Breast epithelium (tissue), 4 donors: ENCODE results near the gene MT1F. TPM values are rescaled to one million over a fixed set of nuclear protein-coding genes. Genes with fewer than 3 reads are reported as not detected.
A peak's percentile ranks its signal among the peaks of the same experiment; 100 is the strongest.
"Not testable (repeated sequence)": the region's sequence is repeated elsewhere in the genome, so short reads cannot be mapped to it uniquely, and the experiment has no call there.

Experiments used
- DNase-seq, 2 donors: peaks; one replicate each; pipeline ENCODE4 v3.0.0-alpha.2; 2019; ENCODE audit warnings: low spot score in 2 of 2
- H3K27ac ChIP-seq, 2 donors: fragments of 200-600 bp; sonication (generic) in 1 of 2; one replicate each; pipeline ENCODE4 v1.5.1; 2016 to 2019; ENCODE audit warnings: mild to moderate bottlenecking in 1 of 2
- H3K27me3 ChIP-seq, 2 donors: fragments of 200-600 bp; sonication (generic) in 1 of 2; one replicate each; pipeline versions ENCODE4 v1.5.1 to v1.6.0; 2017 to 2019; ENCODE audit warnings: control low read depth in 1 of 2, mild to moderate bottlenecking in 1 of 2
- H3K36me3 ChIP-seq: fragments of 200-600 bp; one replicate; pipeline ENCODE4 v1.5.1; 2019
- H3K4me1 ChIP-seq, 2 donors: fragments of 200-600 bp; sonication (generic); one replicate each; pipeline ENCODE4 v1.5.1; 2016 to 2019; ENCODE audit warnings: control low read depth in 1 of 2
- H3K4me3 ChIP-seq, 3 donors: fragments of 200-600 bp; sonication (generic); 1 replicate in 2 of 3; 2 replicates in 1 of 3; pipeline ENCODE4 v1.5.1; 2016 to 2019; ENCODE audit warnings: mild to moderate bottlenecking in 3 of 3, moderate library complexity in 2 of 3
- H3K9me3 ChIP-seq, 2 donors: fragments of 200-600 bp; sonication (generic) in 1 of 2; one replicate each; pipeline ENCODE4 v1.5.1; 2016 to 2019; ENCODE audit warnings: control low read depth in 1 of 2
- POLR2A ChIP-seq: fragments of 450-650 bp; IDR thresholded peaks from one replicate; pipeline ENCODE4 v1.6.1; 2016; ENCODE audit warnings: antibody characterized with exemption, mild to moderate bottlenecking, moderate library complexity
- POLR2AphosphoS5 ChIP-seq, 3 donors: sonication (generic); formaldehyde crosslinking; IDR thresholded peaks; one replicate each; pipeline ENCODE4 v1.6.1; 2017; ENCODE audit warnings: antibody characterized with exemption in 3 of 3
- intact Hi-C: fragments of 100-400 bp; cut with DNase I; formaldehyde crosslinking; loops from one replicate; pipeline ENCODE4 v1.15.1; 2023; ENCODE audit warnings: low total_unique reads
- total RNA-seq, 3 donors: library from RNA; depleted of rRNA; stranded (reverse); fragments of >200 nt; gene quantifications; one replicate each; pipeline ENCODE4 v1.1.0, GENCODE V29; 2016
- TF ChIP-seq, protein P1 (sequence below), 3 donors: fragments of 450-650 bp; IDR thresholded peaks; one replicate each; pipeline ENCODE4 v1.5.1; 2016 to 2017; ENCODE audit warnings: antibody characterized with exemption in 3 of 3, mild to moderate bottlenecking in 3 of 3, moderate library complexity in 3 of 3

Gene MT1F
- total RNA-seq, 3 donors from 2014 or later: 9.1 to 34.0 (median 12.1) TPM

DNA sequence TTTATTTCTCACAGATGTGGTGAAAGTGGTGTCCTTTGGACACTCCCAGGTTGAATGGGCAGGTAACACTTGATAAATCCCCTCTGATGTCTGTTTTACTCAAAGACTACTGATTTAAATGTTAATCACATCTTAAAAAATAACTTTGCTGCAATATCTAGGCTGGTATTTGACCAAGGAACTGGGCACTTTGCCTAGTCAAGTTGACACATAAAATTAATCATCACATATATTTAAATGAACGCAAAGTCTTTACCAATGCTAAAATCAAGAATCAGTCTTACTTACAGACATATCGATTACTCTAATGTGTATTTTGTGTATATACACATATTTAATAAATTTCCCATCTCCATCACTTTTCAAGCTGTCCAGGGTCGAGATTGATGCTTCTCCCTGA lies 42.4 kb upstream of the MT1F start:
- H3K27ac ChIP-seq: no peak overlapping the region
- no peak for TF ChIP-seq POLR2A
- TF ChIP-seq, protein P1, sequence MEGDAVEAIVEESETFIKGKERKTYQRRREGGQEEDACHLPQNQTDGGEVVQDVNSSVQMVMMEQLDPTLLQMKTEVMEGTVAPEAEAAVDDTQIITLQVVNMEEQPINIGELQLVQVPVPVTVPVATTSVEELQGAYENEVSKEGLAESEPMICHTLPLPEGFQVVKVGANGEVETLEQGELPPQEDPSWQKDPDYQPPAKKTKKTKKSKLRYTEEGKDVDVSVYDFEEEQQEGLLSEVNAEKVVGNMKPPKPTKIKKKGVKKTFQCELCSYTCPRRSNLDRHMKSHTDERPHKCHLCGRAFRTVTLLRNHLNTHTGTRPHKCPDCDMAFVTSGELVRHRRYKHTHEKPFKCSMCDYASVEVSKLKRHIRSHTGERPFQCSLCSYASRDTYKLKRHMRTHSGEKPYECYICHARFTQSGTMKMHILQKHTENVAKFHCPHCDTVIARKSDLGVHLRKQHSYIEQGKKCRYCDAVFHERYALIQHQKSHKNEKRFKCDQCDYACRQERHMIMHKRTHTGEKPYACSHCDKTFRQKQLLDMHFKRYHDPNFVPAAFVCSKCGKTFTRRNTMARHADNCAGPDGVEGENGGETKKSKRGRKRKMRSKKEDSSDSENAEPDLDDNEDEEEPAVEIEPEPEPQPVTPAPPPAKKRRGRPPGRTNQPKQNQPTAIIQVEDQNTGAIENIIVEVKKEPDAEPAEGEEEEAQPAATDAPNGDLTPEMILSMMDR (IDR thresholded peaks at IDR 0.05): no peak
- TF ChIP-seq POLR2AphosphoS5 (IDR thresholded peaks at IDR 0.05): no peak
- peaks cover 6 to 8% of the 10 kb centered on the region in 2 donors for H3K4me1 ChIP-seq
- no peaks in the 10 kb centered on the region for H3K36me3 ChIP-seq
- H3K27me3 ChIP-seq: no peaks in the 10 kb centered on the region
- no peak overlapping the region for H3K4me3 ChIP-seq
- H3K9me3 ChIP-seq: no peaks in the 10 kb centered on the region
- no peak for DNase-seq
- intact Hi-C loops: no loop called here

DNA sequence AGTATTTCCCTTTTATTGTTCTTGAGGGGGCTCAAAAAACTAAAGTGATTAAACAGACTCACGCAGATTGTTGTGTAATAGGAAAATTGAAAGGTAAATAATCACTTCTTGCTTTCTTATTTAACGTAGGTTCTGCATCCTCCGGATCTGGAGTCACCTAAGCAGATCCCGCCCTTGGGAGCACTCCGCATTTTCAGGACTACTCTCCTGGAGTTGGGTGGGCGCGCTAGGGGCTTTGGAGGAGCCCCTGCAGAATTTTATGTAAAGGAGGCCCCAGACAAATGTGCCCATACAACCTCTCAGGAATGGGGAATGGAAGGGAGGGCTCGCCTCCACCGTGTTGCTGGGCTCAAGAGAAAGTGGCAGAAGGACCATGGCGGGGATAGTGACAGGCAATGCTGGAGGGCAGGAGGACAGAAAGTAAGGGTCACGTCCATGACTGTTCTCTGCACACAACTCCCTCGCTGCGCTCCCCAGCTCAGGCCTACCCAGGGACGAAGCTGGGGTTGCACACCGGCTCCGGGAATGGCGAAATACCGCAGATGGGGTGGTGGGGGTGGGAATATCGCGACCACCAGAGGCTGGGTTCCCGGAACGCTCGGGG lies 41.0 kb upstream of the MT1F start:
- Histone ChIP-seq H3K27ac (peak overlapping the region; percentile 71 to 72), H3K4me3 (peak overlapping the region; percentile 36 to 63 (median 47)), H3K4me1 (no peaks in the 10 kb centered on the region), H3K36me3 (no peaks in the 10 kb centered on the region), H3K9me3 (no peaks in the 10 kb centered on the region), H3K27me3 (no peaks in the 10 kb centered on the region)
- no peak for TF ChIP-seq POLR2A
- no peak for TF ChIP-seq POLR2AphosphoS5 (IDR thresholded peaks at IDR 0.05)
- TF ChIP-seq, protein P1 (IDR thresholded peaks at IDR 0.05): no peak
- no peak for DNase-seq
- intact Hi-C loops: no loop called here

DNA sequence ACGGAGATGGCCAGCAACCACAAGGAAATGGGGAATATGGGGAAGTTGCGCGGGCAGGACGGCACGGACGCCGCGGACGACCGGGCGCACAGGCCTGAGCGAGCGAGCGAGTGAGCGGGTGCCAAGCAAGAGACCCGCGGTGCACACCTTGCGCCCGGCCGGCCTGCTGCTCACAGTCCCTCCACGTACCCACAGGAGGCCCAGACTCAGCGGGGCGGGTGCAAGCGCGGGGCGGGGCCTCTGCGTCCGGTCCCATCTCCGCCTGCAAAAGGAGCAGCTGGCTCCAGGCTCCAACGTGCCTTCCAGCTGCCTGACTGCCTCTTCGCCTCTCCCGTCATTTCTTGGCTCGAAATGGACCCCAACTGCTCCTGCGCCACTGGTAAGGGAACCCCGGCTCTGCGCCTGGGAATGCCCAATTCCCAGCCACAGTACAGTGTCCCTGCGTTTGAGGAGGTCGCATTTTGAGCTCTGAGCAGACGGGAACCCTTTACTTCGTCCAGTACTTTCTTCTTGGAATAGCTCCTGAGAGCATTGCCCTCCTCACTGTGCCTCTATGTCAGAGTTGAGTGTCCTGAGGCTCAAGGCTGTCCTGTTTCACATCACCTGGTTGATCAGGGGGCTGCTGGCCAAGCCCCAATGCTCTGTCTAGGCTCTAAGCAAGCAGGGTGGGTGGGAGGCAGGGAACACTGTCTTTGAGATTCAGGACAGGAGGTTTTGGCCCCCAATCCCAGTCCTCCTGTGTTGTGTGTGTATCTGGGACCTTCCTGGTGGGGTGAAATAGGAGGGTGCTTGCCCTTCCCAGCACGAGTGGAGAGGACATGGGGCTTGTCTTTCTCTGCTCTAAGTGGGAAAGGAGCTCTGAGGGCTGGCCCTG lies 40.3 kb upstream of the MT1F start:
- no peaks in the 10 kb centered on the region for H3K36me3 ChIP-seq
- H3K27me3 ChIP-seq: no peaks in the 10 kb centered on the region
- peak overlapping the region; percentile 36 to 63 (median 47) for H3K4me3 ChIP-seq
- intact Hi-C loops: no loop called here
- TF ChIP-seq, protein P1 (IDR thresholded peaks at IDR 0.05): no peak
- peak in 1 of 3 donors; percentile 12 for TF ChIP-seq POLR2AphosphoS5 (IDR thresholded peaks at IDR 0.05)
- TF ChIP-seq POLR2A: no peak
- H3K27ac ChIP-seq: peak overlapping the region; percentile 71 to 72
- no peaks in the 10 kb centered on the region for H3K4me1 ChIP-seq
- H3K9me3 ChIP-seq: no peaks in the 10 kb centered on the region
- peak; percentile 54 to 65 for DNase-seq

DNA sequence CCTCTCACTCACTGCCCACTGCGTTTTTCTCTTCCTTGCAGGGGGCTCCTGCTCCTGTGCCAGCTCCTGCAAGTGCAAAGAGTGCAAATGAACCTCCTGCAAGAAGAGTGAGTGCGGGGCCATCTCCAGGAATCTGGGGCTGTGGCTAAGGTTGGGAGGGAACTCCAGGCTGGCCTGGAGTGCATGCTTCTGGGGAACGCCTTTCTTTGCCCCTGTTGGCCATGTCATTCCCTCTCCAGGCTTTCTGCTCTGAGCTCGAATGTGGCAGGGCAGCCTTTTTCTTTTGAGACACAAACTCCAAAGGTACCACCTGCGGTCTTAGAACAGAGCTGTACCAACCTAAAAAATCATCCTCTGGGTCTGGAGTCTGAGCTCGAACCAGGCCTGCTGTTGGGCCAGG lies 39.6 kb upstream of the MT1F start:
- Histone ChIP-seq H3K4me1 (no peaks in the 10 kb centered on the region), H3K9me3 (no peaks in the 10 kb centered on the region), H3K27ac (peak overlapping the region in 1 of 2 donors; percentile 48), H3K36me3 (no peaks in the 10 kb centered on the region), H3K4me3 (peak overlapping the region in 2 of 3 donors; percentile 47 to 63), H3K27me3 (no peaks in the 10 kb centered on the region)
- intact Hi-C loops: no loop called here
- no peak for DNase-seq
- no peak for TF ChIP-seq POLR2AphosphoS5 (IDR thresholded peaks at IDR 0.05)

DNA sequence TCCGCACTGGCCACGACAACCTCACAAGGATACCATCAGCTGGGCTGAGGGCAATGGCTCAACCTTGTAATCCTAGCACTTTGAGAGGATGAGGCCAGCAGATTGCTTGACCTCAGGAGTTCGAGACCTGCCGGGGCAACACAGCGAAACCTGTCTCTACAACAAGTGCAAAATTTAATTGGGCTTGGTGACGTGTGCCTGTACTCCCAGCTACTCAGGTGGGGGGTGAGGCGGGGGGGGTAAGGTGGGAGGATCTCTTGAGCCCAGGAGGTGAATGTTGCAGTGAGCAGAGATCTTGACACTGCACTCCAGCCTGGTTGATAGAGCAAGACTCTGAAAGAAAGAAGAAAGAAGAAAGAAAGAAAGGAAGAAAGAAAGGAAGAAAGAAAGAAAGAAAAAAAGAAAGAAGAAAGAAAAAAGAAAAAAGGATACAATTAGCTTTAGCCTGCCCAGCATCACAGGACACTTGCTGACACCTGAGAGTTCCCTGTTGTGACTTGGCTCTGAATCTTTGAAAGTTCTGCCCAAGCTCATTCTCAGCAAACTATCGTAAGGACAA lies 37.3 kb upstream of the MT1F start:
- Histone ChIP-seq H3K9me3 (no peaks in the 10 kb centered on the region), H3K36me3 (no peaks in the 10 kb centered on the region), H3K27ac (no peak overlapping the region), H3K4me3 (no peak overlapping the region), H3K4me1 (no peaks in the 10 kb centered on the region), H3K27me3 (no peaks in the 10 kb centered on the region)
- no peak for DNase-seq
- intact Hi-C loops: no loop called here
- no peak for TF ChIP-seq POLR2AphosphoS5 (IDR thresholded peaks at IDR 0.05)
- TF ChIP-seq, protein P1 (IDR thresholded peaks at IDR 0.05): no peak
- no peak for TF ChIP-seq POLR2A

DNA sequence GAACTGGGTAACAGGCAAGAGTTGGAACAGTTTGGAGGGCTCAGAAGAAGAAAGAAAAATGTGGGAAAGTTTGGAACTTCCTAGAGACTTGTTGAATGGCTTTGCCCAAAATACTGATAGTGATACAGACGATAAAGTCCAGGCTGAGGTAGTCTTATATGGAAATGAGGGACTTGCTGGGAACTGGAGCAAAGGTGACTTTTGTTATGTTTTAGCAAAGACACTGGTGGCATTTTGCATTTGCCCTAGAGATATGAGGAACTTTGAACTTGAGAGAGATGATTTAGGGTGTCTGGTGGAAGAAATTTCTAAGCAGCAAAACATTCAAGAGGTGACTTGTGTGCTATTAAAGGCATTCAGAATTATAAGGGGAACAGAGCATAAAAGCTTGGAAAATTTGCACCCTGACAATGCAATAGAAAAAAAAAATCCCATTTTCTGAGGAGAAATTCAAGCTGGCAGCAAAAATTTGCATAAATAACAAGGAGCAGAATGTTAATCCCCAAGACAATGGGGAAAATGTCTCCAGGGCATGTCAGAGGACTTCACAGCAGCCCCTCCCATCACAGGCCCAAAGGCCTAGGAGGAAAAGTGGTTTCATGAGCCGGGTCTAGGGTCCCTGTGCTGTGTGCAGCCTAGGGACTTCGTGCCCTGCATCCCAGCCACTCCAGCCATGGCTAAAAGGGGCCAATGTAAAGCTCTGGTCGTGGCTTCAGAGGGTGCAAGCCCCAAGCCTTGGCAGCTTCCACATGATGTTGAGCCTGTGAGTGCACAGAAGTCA lies 35.9 kb upstream of the MT1F start:
- H3K4me3 ChIP-seq, H3K36me3 ChIP-seq, intact Hi-C loops, H3K9me3 ChIP-seq, H3K27ac ChIP-seq, H3K4me1 ChIP-seq, H3K27me3 ChIP-seq, DNase-seq: not testable (repeated sequence)

DNA sequence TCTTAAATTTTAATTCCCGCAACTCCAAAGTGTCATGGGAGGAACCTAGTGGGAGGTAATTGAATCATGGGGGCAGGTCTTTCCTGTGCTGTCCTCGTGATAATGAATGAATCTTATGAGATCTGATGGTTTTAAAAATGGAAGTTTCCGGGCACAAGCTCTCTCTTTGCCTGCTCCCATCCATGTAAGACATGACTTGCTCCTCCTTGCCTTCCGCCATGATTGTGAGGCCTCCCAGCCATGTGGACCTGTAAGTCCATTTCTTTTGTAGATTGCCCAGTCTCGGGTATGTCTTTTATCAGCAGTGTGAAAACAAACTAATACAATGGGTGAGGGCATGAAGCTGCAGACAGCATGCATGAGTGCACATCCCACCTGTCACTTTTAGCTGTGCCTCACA lies 34.6 kb upstream of the MT1F start:
- H3K27me3 ChIP-seq, H3K36me3 ChIP-seq, H3K4me3 ChIP-seq, H3K27ac ChIP-seq, DNase-seq, H3K4me1 ChIP-seq, intact Hi-C loops, H3K9me3 ChIP-seq: not testable (repeated sequence)
